GM18867 (cell line): Measurements from ENCODE around the gene SUGCT.

Experiments
- ATAC-seq: cut with Tn5 transposase; IDR thresholded peaks from one replicate; pipeline ENCODE4 v1.9.1; 2021; ENCODE audit warnings: mild to moderate bottlenecking, moderate library complexity; ENCODE audit not compliant: unreplicated experiment

Gene SUGCT

GRCh38 chr7:40884241-40884640, 749.4 kb downstream of the SUGCT start:
- no peak for ATAC-seq

GRCh38 chr7:40885503-40885902, 750.7 kb downstream of the SUGCT start:
- ATAC-seq = no peak

GRCh38 chr7:40887099-40887498, 752.3 kb downstream of the SUGCT start:
- ATAC-seq = no peak

GRCh38 chr7:40888499-40888898, 753.7 kb downstream of the SUGCT start:
- ATAC-seq = no peak

GRCh38 chr7:40889099-40889498, 754.3 kb downstream of the SUGCT start:
- ATAC-seq = no peak

- no peak for ATAC-seq
Observed at GRCh38 chr7:40889539-40889938, 754.7 kb downstream of the SUGCT start.

- ATAC-seq = no peak
Observed at GRCh38 chr7:40890088-40890692, 755.4 kb downstream of the SUGCT start.

GRCh38 chr7:40891232-40891631, 756.4 kb downstream of the SUGCT start:
- no peak for ATAC-seq

GRCh38 chr7:40899151-40899550, 764.3 kb downstream of the SUGCT start:
- no peak for ATAC-seq

GRCh38 chr7:40899636-40900507, 765.1 kb downstream of the SUGCT start:
- no peak for ATAC-seq

- no peak for ATAC-seq
Observed at GRCh38 chr7:40903872-40904271, 769.1 kb downstream of the SUGCT start.

- ATAC-seq = no peak
Observed at GRCh38 chr7:40907286-40907685, 772.5 kb downstream of the SUGCT start.

- ATAC-seq = no peak
Observed at GRCh38 chr7:40909346-40909980, 774.7 kb downstream of the SUGCT start.
